ENCODE data around the gene MED6.
A peak's percentile ranks its signal among the peaks of the same experiment; 100 is the strongest.

The MED6 gene

GRCh38 chr14:70597731-70598130 is 2.7 kb downstream of the MED6 start:
- DNase-seq (ENCODE audit: low read depth), result no peak

DNA sequence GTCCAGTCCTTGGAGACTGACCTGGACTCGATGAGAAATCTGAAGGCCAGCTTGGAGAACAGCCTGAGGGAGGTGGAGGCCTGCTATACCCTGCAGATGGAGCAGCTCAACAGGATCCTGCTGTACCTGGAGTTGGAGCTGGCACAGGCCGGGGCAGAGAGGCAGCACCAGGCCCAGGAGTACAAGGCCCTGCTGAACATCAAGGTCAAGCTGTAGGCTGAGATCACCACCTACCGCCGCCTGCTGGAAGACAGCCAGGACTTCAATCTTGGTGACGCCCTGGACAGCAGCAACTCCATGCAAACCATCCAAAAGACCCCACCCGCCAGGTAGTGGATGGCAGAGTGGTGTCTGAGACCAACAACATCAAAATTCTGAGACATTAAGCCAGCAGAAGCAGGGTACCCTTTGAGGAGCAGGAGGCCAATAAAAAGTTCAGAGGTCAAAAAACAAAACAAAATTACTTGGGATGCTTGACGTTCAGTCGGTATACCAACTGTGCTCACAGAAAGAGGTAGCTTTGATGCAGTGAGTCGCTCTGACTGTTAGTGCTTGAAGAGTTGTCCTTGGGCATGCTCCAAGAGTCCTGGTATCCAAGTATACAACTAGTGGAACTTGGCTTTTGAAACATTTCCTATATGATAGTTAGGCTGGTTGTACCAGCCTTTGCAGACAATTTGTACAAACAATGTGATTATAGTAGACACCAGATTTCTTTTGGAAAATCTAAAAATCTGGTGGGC is 4.8 kb downstream of the MED6 start:
- DNase-seq (ENCODE audit: low read depth), result no peak

DNA sequence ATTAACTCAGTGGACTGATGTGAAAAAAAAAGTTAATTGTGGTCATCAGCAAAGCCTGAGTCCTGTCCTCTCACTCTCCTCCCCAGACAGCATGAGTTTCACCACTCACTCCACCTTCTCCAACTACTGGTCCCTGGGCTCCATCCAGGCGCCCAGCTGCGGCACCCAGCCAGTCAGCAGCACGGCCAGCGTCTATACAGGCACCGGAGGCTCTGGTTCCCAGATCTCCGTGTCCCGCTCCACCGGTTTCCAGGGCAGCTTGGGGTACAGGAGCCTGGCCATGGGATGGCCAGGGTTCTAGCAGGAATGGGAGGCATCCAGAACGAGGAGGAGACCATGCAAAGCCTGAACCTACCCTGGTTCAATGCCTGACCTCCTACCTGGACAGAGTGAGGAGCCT is 6.0 kb downstream of the MED6 start:
- no peak for DNase-seq (ENCODE audit: low read depth)

GRCh38 chr14:70585231-70585630 is 15.2 kb downstream of the MED6 start:
- peak; percentile 7 for DNase-seq (ENCODE audit: low read depth)

GRCh38 chr14:70576891-70577290 is 23.6 kb downstream of the MED6 start:
- DNase-seq (ENCODE audit: low read depth), result no peak

GRCh38 chr14:70573050-70573449 is 27.4 kb downstream of the MED6 start:
- DNase-seq (ENCODE audit: low read depth), result no peak

DNA sequence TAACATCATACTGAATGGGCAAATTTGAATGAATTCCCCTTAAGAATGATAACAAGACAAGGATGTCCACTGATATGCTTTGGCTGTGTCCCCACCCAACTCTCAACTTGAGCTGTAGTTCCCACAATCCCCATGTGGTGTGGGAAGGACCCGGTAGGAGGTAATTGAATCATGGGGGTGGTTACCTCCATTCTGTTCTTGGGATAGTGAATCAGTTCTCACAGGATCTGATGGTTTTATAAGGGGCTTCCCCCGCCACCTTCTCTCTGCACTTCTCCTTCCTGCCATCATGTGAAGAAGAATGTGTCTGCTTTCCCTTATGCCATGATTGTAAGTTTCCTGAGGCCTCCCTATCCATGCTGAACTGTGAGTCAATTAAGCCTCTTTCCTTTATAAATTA is 29.3 kb downstream of the MED6 start:
- no peak for DNase-seq (ENCODE audit: low read depth)

DNA sequence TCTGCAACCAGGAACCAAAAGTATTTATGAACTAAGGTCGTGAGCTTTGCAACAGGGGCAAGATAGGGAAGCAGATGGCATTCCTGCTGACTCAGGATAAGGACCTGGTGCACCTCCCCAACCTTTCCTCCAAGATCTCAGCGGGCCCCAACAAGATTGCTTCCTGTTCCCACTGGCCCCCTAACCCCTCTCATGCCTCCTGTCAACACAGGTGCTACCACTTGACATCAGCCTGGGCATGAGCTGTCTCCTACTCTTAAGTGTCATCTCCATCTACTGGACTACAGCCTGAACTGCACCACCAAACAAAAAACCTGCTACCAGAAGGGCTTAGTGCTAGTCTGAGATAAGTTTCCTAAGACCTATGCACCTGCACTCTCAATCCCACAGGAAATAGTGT is 32.7 kb downstream of the MED6 start:
- peak; percentile 43 for DNase-seq (ENCODE audit: low read depth)

- no peak for DNase-seq (ENCODE audit: low read depth)
Observed at GRCh38 chr14:70563869-70564268, 36.6 kb downstream of the MED6 start.

- no peak for DNase-seq (ENCODE audit: low read depth)
Observed at GRCh38 chr14:70563417-70563816, 37.0 kb downstream of the MED6 start.

DNA sequence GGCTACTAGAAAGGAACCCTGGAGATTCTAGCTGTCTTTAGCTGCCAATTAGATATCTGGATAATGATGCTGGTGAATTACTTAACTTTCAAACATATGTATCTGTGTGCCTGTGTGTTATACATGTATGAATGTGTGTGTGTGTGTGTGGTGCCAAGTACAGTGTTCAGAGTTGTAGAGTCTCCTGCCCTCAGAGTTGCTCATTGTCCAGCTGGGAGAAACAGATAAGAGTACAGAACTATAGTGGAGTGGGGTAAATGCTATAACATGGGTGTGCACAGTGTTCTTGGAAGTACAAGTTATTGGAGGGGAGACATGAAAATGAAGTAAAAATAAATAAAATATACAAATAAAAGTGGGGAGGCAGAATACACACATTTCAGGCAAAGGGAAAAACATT is 42.1 kb downstream of the MED6 start:
- no peak for DNase-seq (ENCODE audit: low read depth)

GRCh38 chr14:70555890-70556289 is 44.6 kb downstream of the MED6 start:
- peak; percentile 16 for DNase-seq (ENCODE audit: low read depth)

- no peak for DNase-seq (ENCODE audit: low read depth)
Observed at GRCh38 chr14:70538087-70538486, 62.4 kb downstream of the MED6 start.

- DNase-seq (ENCODE audit: low read depth), result no peak
Observed at GRCh38 chr14:70536830-70537229, 63.6 kb downstream of the MED6 start.

DNA sequence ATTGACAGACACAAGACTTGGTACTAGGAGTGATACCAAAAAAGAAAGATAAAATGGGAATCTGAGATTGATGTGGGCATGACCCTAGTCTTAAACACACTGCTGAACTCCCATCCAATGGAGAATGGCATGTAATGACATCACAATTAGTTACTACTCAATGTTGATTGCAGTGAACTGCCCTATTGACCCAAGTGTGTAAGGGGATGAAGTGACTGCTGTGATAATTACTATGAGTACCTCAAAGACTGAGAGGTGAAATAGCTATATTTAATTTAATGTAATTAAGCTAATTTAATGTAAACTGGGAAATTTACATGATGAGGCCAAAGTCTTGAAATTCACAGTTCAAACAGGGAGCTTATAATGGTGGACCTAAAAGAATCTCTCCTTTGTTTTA is 65.6 kb downstream of the MED6 start, which contains the start of gene ADAM20:
Gene ADAM20 (minus strand): TSS at position 101 of the 400 bp plus-strand sequence. CDS start 10,247 bp downstream, outside the sequence.
- no peak for DNase-seq (ENCODE audit: low read depth)
